Liver (tissue), 9 donors: ENCODE measurements around the gene KDM4C. TPM values are rescaled to one million over a fixed set of nuclear protein-coding genes. Genes with fewer than 3 reads are reported as not detected.

Experiments used
- DNase-seq: peaks from one replicate; pipeline ENCODE4 v3.0.0-alpha.2; 2017; ENCODE audit warnings: low spot score
- H3K27ac ChIP-seq, 2 donors: one replicate each; pipeline ENCODE4 v1.7.0; 2013; ENCODE audit warnings: inconsistent platforms in 2 of 2, low read length in 2 of 2, control low read depth in 1 of 2, low read depth in 1 of 2, mild to moderate bottlenecking in 1 of 2
- H3K27me3 ChIP-seq, 4 donors: one replicate each; pipeline versions ENCODE4 v1.6.1 to v1.7.0; 2013; ENCODE audit warnings: low read length in 3 of 4, inconsistent platforms in 1 of 4, mild to moderate bottlenecking in 1 of 4, moderate library complexity in 1 of 4; ENCODE audit not compliant: control insufficient read depth in 4 of 4, insufficient read depth in 4 of 4
- H3K36me3 ChIP-seq, 4 donors: one replicate each; pipeline versions ENCODE4 v1.6.1 to v1.7.0; 2013; ENCODE audit warnings: low read length in 3 of 4, mild to moderate bottlenecking in 3 of 4, low read depth in 1 of 4, moderate library complexity in 1 of 4; ENCODE audit not compliant: control insufficient read depth in 4 of 4, insufficient read depth in 3 of 4
- H3K4me1 ChIP-seq, 4 donors: one replicate each; pipeline versions ENCODE4 v1.6.1 to v1.7.0; 2013; ENCODE audit warnings: low read length in 3 of 4, mild to moderate bottlenecking in 3 of 4, moderate library complexity in 1 of 4; ENCODE audit not compliant: control insufficient read depth in 4 of 4, insufficient read depth in 4 of 4
- H3K4me3 ChIP-seq, 3 donors: one replicate each; pipeline versions ENCODE4 v1.6.1 to v1.7.0; 2013; ENCODE audit warnings: low read length in 3 of 3, control low read depth in 1 of 3, low read depth in 1 of 3, mild to moderate bottlenecking in 1 of 3
- H3K9ac ChIP-seq, 2 donors: one replicate each; pipeline ENCODE4 v1.7.0; 2013; ENCODE audit warnings: low read length in 2 of 2, mild to moderate bottlenecking in 2 of 2, moderate library complexity in 2 of 2, control low read depth in 1 of 2, low read depth in 1 of 2
- H3K9me3 ChIP-seq, 4 donors: one replicate each; pipeline versions ENCODE4 v1.6.1 to v1.7.0; 2013; ENCODE audit warnings: low read length in 3 of 4; ENCODE audit not compliant: control insufficient read depth in 4 of 4
- EGR1 ChIP-seq, 2 donors: IDR thresholded peaks; 2 replicates each; pipeline ENCODE4 v1.6.1; 2016 to 2018; ENCODE audit warnings: antibody characterized with exemption in 2 of 2, low read depth in 2 of 2
- FOXA1 ChIP-seq: IDR thresholded peaks from 2 replicates; pipeline ENCODE4 v1.6.1; 2016; ENCODE audit warnings: antibody characterized with exemption
- FOXA2 ChIP-seq: IDR thresholded peaks from 2 replicates; pipeline ENCODE4 v1.6.1; 2016; ENCODE audit warnings: antibody characterized with exemption
- GABPA ChIP-seq, 2 donors: IDR thresholded peaks in 1 of 2; conservative IDR thresholded peaks in 1 of 2; 2 replicates each; pipeline ENCODE4 v1.6.1; 2016; ENCODE audit warnings: antibody characterized with exemption in 2 of 2, mild to moderate bottlenecking in 1 of 2, moderate library complexity in 1 of 2
- HNF4A ChIP-seq, 2 donors: conservative IDR thresholded peaks; 2 replicates each; pipeline ENCODE4 v1.6.1; 2016; ENCODE audit warnings: antibody characterized with exemption in 2 of 2, mild to moderate bottlenecking in 2 of 2
- HNF4G ChIP-seq: IDR thresholded peaks from 2 replicates; pipeline ENCODE4 v1.6.1; 2016; ENCODE audit warnings: antibody characterized with exemption
- JUND ChIP-seq, 2 donors: IDR thresholded peaks; 2 replicates each; pipeline ENCODE4 v1.6.1; 2016; ENCODE audit warnings: antibody characterized with exemption in 2 of 2
- NR2F2 ChIP-seq: IDR thresholded peaks from 2 replicates; pipeline ENCODE4 v1.6.1; 2016; ENCODE audit warnings: antibody characterized with exemption
- RAD21 ChIP-seq, 2 donors: IDR thresholded peaks; 2 replicates each; pipeline ENCODE4 v1.6.1; 2016; ENCODE audit warnings: antibody characterized with exemption in 2 of 2, mild to moderate bottlenecking in 2 of 2
- RXRA ChIP-seq, 2 donors: IDR thresholded peaks; 2 replicates each; pipeline ENCODE4 v1.6.1; 2017 to 2018; ENCODE audit warnings: antibody characterized with exemption in 2 of 2, mild to moderate bottlenecking in 1 of 2
- SP1 ChIP-seq: IDR thresholded peaks from 2 replicates; pipeline ENCODE4 v1.6.1; 2018; ENCODE audit warnings: antibody characterized with exemption, mild to moderate bottlenecking
- TAF1 ChIP-seq: conservative IDR thresholded peaks from 2 replicates; pipeline ENCODE4 v1.6.1; 2016; ENCODE audit warnings: antibody characterized with exemption, mild to moderate bottlenecking
- YY1 ChIP-seq: IDR thresholded peaks from 2 replicates; pipeline ENCODE4 v1.6.1; 2016; ENCODE audit warnings: antibody characterized with exemption, mild to moderate bottlenecking
- WGBS: extraction: QIAGEN DNeasy Blood & Tissue Kit; methylation state at CpG from one replicate; pipeline ENCODE4 v1.1.7; 2013; 5-methylcytosine and 5-hydroxymethylcytosine counted together
- polyA plus RNA-seq, 2 donors: library from polyadenylated mRNA; stranded (reverse) in 1 of 2; unstranded in 1 of 2; fragments of 200-250 nt in 1 of 2; fragments of >200 nt in 1 of 2; fragmentation: Nextera tagmentation in 1 of 2; extraction: Ambion mirVana in 1 of 2; gene quantifications; one replicate each; pipeline versions ENCODE4 v1.2.1 to v1.2.3, GENCODE V29; 2013 to 2015
- total RNA-seq, 2 donors: library from RNA; depleted of rRNA; stranded (reverse); fragments of >200 nt; gene quantifications; one replicate each; pipeline ENCODE4 v1.2.3, GENCODE V29; 2014
- TF ChIP-seq, protein P1 (sequence below): IDR thresholded peaks from 2 replicates; pipeline ENCODE4 v1.6.1; 2016; ENCODE audit warnings: antibody characterized with exemption
- TF ChIP-seq, protein P2 (sequence below): IDR thresholded peaks from 2 replicates; pipeline ENCODE4 v1.6.1; 2016; ENCODE audit warnings: antibody characterized with exemption
- TF ChIP-seq, protein P3 (sequence below): IDR thresholded peaks from 2 replicates; pipeline ENCODE4 v1.6.1; 2016; ENCODE audit warnings: antibody characterized with exemption, mild to moderate bottlenecking
- TF ChIP-seq, protein P4 (sequence below): IDR thresholded peaks from 2 replicates; pipeline ENCODE4 v1.6.1; 2016; ENCODE audit warnings: antibody characterized with exemption
- TF ChIP-seq, protein P5 (sequence below): fragments of 150-350 bp; IDR thresholded peaks from 2 replicates; pipeline ENCODE4 v1.5.1; 2017; ENCODE audit warnings: improper control_type of control experiment, low read depth, low read length; ENCODE audit not compliant: missing input control
- donor health status: healthy.
- donor health status: healthy.
- donor health status: healthy.
- donor health status: healthy.
- donor health status: healthy.

The KDM4C gene
- total and polyA plus RNA-seq, 4 donors = 4.3 to 40.2 (median 24.0) TPM

DNA sequence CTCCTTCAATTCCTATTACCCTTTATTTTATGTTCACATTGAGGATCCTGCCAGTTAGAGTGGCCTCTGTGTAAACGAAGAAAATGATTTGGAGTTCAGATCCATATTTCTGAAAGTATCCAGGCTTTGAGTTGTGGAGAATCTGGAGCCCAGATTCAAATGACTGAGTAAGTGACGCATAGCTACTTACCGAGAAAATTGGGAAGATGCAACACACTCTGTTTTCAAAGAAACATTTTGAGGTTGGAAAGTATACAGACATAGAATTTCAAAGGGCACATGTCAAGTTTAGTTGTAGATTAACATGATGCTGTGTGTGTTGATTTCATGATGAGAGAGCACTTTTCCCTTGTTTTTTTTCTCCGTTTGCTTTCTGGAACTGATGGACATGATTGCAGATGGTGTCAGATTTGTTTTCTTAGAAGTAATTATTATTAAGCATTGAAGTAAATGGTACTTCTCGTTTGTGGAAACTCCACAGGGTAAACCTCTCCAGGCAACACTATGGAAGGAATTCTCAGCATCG is 148.1 kb downstream of the KDM4C start:
- H3K9ac ChIP-seq = no peak overlapping the region
- TF ChIP-seq, protein P1, sequence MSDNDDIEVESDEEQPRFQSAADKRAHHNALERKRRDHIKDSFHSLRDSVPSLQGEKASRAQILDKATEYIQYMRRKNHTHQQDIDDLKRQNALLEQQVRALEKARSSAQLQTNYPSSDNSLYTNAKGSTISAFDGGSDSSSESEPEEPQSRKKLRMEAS = peak; percentile 30
- TF ChIP-seq NR2F2 (no peak), HNF4A (conservative IDR thresholded peaks at IDR 0.05) (peak in 1 of 2 donors; percentile 18), HNF4G (no peak), FOXA2 (no peak), GABPA (IDR thresholded peaks at IDR 0.05 in 1 of 2, conservative IDR thresholded peaks at IDR 0.05 in 1 of 2) (no peak), FOXA1 (no peak)
- TF ChIP-seq, protein P2, sequence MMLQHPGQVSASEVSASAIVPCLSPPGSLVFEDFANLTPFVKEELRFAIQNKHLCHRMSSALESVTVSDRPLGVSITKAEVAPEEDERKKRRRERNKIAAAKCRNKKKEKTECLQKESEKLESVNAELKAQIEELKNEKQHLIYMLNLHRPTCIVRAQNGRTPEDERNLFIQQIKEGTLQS = no peak
- TF ChIP-seq, protein P3, sequence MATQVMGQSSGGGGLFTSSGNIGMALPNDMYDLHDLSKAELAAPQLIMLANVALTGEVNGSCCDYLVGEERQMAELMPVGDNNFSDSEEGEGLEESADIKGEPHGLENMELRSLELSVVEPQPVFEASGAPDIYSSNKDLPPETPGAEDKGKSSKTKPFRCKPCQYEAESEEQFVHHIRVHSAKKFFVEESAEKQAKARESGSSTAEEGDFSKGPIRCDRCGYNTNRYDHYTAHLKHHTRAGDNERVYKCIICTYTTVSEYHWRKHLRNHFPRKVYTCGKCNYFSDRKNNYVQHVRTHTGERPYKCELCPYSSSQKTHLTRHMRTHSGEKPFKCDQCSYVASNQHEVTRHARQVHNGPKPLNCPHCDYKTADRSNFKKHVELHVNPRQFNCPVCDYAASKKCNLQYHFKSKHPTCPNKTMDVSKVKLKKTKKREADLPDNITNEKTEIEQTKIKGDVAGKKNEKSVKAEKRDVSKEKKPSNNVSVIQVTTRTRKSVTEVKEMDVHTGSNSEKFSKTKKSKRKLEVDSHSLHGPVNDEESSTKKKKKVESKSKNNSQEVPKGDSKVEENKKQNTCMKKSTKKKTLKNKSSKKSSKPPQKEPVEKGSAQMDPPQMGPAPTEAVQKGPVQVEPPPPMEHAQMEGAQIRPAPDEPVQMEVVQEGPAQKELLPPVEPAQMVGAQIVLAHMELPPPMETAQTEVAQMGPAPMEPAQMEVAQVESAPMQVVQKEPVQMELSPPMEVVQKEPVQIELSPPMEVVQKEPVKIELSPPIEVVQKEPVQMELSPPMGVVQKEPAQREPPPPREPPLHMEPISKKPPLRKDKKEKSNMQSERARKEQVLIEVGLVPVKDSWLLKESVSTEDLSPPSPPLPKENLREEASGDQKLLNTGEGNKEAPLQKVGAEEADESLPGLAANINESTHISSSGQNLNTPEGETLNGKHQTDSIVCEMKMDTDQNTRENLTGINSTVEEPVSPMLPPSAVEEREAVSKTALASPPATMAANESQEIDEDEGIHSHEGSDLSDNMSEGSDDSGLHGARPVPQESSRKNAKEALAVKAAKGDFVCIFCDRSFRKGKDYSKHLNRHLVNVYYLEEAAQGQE = no peak
- H3K9me3 ChIP-seq = no peaks in the 10 kb centered on the region
- WGBS = 52% methylated on average over 6 of the region's 6 CpGs
- H3K27me3 ChIP-seq = no peaks in the 10 kb centered on the region
- H3K4me1 ChIP-seq = peaks cover 5 to 21% (median 8%) of the 10 kb centered on the region in 4 donors
- no peaks in the 10 kb centered on the region for H3K36me3 ChIP-seq
- H3K4me3 ChIP-seq = no peak overlapping the region
- DNase-seq = no peak
- no peak overlapping the region for H3K27ac ChIP-seq

DNA sequence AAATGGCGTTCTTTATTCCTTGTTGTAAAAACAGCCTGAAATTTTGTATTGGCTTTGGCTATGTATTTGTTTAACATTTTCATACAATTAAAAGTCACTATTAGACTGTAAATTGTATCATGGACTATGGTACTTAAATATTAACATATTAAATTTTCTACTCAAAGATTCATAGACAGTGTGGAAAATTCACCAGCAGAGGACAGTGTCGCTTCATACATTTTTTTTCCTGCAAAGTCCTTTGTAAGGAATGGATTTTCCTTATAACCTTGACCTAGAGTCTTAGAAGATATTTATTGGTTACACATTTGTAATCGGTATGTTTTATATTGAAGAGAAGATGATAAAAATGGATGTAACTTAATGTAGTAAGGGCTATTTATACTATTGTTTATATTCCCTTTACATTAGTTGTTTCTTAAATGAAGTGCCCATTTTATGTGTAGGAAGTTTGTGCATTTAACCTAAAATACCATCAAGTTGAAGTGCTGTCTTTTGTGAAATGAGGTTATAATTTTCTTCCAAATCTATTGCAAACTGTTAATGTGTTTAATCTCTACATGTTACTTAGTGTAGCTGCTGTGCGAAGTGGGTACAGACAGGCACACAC is 150.1 kb downstream of the KDM4C start:
- Histone ChIP-seq H3K9ac (no peak overlapping the region), H3K4me1 (peaks cover 5 to 21% (median 6%) of the 10 kb centered on the region in 4 donors), H3K4me3 (no peak overlapping the region), H3K27me3 (no peaks in the 10 kb centered on the region), H3K27ac (no peak overlapping the region), H3K36me3 (no peaks in the 10 kb centered on the region), H3K9me3 (no peaks in the 10 kb centered on the region)
- TF ChIP-seq SP1 (no peak), YY1 (no peak), RAD21 (IDR thresholded peaks at IDR 0.05) (peak; percentile 64 to 69), TAF1 (no peak), FOXA2 (no peak), GABPA (IDR thresholded peaks at IDR 0.05 in 1 of 2, conservative IDR thresholded peaks at IDR 0.05 in 1 of 2) (no peak), NR2F2 (no peak), JUND (IDR thresholded peaks at IDR 0.05) (no peak), RXRA (IDR thresholded peaks at IDR 0.05) (no peak), FOXA1 (no peak), EGR1 (IDR thresholded peaks at IDR 0.05; ENCODE audit: low read depth in 2 of 2) (no peak), HNF4A (conservative IDR thresholded peaks at IDR 0.05) (no peak)
- TF ChIP-seq, protein P3 = no peak
- TF ChIP-seq, protein P1 = no peak
- TF ChIP-seq, protein P4, sequence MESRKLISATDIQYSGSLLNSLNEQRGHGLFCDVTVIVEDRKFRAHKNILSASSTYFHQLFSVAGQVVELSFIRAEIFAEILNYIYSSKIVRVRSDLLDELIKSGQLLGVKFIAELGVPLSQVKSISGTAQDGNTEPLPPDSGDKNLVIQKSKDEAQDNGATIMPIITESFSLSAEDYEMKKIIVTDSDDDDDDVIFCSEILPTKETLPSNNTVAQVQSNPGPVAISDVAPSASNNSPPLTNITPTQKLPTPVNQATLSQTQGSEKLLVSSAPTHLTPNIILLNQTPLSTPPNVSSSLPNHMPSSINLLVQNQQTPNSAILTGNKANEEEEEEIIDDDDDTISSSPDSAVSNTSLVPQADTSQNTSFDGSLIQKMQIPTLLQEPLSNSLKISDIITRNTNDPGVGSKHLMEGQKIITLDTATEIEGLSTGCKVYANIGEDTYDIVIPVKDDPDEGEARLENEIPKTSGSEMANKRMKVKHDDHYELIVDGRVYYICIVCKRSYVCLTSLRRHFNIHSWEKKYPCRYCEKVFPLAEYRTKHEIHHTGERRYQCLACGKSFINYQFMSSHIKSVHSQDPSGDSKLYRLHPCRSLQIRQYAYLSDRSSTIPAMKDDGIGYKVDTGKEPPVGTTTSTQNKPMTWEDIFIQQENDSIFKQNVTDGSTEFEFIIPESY = no peak
- TF ChIP-seq, protein P2 = no peak
- TF ChIP-seq, protein P5, sequence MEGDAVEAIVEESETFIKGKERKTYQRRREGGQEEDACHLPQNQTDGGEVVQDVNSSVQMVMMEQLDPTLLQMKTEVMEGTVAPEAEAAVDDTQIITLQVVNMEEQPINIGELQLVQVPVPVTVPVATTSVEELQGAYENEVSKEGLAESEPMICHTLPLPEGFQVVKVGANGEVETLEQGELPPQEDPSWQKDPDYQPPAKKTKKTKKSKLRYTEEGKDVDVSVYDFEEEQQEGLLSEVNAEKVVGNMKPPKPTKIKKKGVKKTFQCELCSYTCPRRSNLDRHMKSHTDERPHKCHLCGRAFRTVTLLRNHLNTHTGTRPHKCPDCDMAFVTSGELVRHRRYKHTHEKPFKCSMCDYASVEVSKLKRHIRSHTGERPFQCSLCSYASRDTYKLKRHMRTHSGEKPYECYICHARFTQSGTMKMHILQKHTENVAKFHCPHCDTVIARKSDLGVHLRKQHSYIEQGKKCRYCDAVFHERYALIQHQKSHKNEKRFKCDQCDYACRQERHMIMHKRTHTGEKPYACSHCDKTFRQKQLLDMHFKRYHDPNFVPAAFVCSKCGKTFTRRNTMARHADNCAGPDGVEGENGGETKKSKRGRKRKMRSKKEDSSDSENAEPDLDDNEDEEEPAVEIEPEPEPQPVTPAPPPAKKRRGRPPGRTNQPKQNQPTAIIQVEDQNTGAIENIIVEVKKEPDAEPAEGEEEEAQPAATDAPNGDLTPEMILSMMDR = peak; percentile 41
- no peak for DNase-seq
- 90% methylated on average over 4 of the region's 4 CpGs for WGBS
